NCI-H2196 (cell line): ENCODE data around the gene FHIP1B.

Experiments used
- DNase-seq: peaks from one replicate; lab custom pipeline; 2025; ENCODE audit not compliant: unreplicated experiment; lab: John Stamatoyannopoulos, UW

The FHIP1B gene

DNA sequence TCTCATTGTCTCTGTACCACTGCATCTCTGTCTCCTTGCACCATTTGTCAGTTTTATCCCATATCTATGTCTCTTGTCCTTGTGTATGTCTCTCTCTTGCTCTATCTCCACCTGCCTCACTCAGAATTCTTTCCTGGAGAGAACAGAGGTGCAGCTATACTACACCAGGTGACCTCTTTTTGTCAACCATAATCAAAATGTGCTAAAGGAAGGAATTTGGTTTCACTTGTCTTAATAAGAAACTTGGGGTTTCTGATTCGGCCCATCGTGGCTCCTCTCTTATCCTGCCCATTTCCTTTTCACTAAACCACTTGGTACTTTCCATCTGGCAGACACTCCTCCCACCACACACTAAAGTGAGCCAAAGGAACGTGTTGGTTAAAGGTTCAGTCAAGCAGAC, 31.1 kb downstream of the FHIP1B start:
- no peak for DNase-seq

DNA sequence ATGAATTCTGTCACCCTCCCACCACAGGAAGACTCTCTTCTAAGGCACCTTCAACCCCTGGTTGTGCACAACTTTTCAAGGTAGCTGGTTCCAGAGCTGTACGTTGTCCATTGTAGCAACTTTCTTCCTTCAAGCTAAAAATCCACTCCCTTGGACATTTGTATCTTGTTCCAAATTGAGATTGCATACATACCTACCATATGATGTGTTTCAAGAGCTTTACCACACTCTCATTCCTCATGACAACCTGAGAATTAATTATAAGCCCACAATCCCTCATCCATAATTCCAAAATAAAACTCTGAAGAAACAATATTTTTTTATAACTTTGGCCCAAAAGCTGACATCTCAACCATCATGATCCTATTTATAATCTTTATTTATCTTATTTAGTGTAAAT, 32.4 kb downstream of the FHIP1B start:
- no peak for DNase-seq

DNA sequence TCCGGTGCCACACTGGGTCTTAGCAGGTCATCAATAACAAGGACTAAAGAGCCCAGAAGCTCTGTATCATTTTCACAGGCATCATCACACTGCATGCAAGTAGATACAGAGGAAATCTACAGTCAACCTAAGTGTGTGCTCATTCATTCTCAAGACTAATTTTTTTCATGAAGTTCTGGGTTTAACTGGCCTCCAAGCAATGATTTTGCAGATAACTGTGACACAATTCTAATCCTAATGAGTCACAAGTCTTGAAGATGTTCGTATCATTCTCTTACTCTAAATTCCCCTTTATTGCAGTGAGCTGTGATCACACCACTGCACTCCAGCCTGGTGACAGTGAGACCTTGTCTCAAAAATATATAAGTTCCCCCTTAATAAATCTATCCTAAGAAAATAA, 33.0 kb downstream of the FHIP1B start:
- DNase-seq, result no peak

DNA sequence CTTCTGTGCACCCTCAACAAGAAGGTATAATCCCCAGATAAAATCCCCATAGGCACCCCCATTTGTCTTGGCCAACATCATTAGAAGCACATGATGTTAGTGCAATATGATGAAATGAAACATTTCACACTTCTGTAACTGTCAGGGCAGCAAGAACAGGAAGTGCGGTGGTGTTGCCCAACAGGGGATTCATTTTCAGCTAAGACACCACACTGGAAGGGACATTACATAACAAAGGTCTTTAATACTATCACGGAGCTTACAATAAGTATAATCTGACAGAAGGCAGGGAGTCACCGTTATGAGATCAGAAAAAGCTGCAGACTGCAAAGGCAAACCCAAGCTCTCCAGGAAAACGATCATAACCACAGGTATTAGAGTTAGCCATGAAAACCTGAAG, 33.5 kb downstream of the FHIP1B start:
- DNase-seq, result no peak

DNA sequence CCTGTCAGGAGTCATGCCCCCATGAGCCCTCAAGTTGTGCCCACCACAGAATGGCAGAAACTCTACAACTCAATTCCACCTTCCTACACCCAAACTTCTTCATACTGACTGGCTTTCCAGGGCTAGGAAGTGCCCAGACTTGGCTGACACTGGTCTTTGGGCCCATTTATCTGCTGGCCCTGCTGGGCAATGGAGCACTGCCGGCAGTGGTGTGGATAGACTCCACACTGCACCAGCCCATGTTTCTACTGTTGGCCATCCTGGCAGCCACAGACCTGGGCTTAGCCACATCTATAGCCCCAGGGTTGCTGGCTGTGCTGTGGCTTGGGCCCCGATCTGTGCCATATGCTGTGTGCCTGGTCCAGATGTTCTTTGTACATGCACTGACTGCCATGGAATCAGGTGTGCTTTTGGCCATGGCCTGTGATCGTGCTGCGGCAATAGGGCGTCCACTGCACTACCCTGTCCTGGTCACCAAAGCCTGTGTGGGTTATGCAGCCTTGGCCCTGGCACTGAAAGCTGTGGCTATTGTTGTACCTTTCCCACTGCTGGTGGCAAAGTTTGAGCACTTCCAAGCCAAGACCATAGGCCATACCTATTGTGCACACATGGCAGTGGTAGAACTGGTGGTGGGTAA, 35.1 kb downstream of the FHIP1B start, which contains the start of gene OR52W1:
OR52W1 (plus strand) TSS at position 51 of the 637 bp plus-strand sequence; CDS start at position 51, 0 bp downstream.
- no peak for DNase-seq

DNA sequence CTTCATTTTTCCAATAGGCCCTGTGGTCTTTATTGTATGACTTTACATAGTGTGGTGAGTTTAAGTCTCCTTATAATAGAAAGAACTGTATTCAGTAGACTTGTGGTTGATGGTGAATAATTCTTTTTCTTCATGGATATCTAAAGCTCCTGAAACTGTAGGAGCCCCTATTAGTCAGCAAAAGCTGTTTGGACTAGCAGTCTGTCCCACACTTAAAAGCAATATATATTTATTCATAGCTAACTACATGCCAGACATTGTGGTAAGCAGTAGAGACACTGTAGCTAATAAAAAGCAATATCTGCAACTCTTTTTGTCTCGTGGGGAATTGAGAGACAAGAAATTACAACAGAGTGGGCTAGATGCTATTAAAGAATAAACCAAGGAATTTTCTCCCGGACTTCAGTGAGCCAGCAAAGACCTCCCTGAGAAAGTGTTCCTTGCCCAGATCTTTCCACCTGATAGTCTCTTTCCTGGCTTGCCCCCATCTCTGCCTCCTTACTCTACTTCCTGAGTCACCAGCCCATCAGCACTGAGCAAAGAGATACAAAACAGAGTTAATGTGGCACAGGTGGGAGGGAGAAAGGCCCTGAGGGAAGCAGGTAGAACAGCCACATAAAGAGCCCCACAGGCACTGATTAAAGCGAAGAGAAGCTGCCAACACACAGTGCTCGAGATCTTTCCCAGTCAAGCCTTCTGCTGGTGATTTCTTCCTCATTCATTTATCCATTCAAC, 36.8 kb downstream of the FHIP1B start:
- no peak for DNase-seq

DNA sequence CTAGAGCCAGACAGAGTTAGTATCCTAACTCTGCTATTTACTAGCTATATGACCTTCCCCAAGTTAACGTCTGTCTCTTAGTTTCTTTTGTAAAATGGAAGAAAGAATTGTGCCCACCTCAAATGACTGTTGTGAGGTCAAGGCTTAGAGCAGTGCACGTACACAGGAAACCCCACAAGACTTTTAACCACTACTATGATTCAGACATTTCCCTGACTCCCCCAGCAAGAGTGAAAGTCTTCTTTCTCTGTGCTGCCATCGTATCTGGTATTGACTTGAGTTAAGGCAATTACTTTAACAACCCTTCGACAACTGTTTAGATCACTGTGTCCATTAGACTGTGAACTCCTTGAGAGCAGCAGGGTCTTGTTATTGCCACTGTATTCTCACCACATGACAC, 38.0 kb downstream of the FHIP1B start:
- no peak for DNase-seq

DNA sequence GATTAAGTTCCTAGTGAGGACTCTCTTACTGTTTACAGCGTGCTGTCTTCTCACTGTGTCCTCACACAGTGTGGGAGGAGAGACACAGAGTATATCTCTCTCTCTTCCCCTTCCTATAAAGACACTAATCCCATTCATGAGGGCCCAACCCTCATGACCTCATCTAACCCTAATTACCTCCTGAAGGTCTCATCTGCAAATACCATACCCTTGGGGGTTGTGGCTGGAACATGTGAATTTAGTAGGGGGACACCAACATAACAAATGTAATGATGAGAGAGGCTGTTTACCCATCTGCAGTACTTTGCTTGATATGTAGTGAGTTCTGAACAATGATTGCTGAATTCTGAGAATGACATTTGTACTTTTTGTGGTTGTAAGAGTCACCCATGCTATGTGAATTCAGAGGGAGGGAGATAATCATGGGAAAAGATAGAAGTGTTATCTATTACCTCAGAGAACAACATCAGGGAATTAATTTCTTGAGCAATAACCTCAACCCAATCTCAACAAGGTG, 40.3 kb downstream of the FHIP1B start:
- DNase-seq, result no peak

DNA sequence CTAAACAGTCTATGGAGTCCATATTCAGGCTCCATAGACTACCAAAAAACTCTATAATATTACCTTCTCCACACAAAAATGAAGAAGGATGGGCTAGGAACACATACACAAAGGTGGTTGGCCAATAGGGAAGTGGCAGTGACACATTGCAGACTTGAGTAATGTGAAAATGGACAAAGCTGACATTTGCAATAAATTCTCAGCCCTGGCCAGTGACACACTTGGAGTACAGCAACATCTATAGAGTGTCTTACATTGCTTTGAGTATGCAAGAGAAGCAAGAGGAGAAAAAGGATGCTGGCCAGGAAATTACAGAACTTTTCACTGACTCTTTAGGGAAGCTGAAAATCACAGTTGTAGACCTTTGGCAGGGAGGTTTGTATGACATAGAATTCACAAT, 42.7 kb downstream of the FHIP1B start:
- DNase-seq, result no peak

DNA sequence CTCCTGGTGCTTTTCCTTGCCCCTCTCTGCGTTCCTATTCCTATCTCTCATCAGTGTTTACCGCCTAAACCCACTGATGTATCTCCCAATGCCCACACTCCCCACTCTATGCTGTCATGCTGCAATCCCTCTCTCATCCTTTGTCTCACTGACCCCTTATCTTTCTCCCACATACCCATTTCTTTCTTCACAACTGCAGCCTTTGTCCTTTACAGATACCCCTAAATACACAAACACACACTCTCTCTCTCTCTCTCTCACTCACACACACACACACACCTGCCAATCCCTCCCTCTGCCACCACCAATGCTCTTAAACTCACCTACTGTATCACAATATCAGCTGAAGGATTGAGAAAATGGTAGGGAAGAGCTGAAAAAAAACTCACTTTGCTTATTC, 59.0 kb downstream of the FHIP1B start:
- DNase-seq, result no peak

DNA sequence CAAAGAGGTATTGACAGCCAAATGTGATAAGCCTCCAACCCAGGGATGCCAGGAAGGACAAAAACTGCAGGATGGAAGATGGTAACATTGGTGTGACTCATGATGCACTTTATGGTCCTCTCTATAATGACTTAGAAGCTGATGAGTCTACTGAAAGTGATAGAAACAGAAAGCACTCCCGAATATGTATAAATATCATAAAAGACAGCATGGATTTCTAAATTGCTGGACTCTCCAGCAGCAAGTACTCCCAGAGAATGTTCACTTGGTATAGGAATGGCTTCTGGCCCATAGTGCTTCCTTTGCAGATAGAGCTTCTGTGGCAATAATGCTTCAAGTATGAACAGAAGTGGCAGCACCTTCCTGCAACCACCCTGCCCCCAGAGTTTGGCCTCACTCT, 64.2 kb downstream of the FHIP1B start, which contains the start of gene OR52B2:
OR52B2 (minus strand) TSS at position 101 of the 400 bp plus-strand sequence; CDS start at position 101, 0 bp downstream.
- DNase-seq, result no peak
